NCI-H748 treated with DMSO at 0.1 percent for 48 hours (cell line): Measurements from ENCODE around the gene EIPR1.
"Not testable (repeated sequence)": the region's sequence is repeated elsewhere in the genome, so short reads cannot be mapped to it uniquely, and the experiment has no call there.

Experiments
- DNase-seq: peaks from one replicate; lab custom pipeline; 2025; lab: John Stamatoyannopoulos, UW

Gene EIPR1

DNA sequence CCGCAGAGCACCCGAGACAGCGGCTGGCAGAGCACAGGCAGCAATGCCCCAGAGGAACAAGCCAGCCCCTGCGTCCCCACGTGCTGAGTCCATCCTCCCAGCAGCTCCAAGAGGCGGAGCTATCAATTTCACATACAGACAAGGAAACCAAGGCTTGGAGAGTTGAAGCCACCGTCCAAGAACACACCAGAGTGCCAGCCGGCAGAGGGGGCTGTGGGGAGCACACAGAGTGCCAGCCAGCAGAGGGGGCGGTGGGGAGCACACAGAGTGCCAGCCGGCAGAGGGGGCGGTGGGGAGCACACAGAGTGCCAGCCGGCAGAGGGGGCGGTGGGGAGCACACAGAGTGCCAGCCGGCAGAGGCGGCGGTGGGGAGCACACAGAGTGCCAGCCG, 91.0 kb downstream of the EIPR1 start:
- DNase-seq = not testable (repeated sequence)

DNA sequence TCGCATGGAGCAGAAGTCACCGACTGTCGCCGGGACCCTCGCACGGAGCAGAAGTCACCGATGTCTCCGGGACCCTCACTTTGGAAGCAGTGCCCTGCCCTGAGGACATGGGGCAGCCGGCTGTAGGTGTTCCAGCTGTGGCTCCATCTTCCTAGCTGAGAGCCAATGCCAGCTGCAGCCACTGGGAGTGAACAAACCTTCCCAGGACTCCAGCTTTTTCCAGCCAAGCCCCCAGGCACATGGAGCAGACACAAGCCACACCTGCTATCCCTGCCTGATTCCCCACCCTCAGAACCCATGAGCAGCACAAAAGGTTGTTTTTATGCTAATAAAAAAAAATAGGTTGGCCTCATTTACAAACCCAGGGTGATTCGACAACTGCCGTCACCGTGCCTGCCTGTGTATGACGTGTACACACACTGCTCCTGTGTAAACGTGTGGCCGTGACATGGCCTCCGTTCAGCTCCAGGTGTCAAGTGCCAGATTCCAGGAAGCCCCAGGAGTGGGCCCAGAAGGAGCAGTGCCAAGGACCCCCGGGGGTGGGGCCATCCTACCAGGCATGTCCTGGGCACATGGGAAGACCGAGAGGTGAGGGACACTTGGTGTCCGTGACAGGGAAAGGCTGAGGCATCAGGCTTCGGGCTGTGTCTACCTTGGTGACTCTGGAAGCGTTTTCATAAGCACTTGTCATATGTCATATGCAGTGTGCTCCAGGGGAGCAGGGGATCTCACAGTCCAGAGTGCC, 91.5 kb downstream of the EIPR1 start:
- no peak for DNase-seq

- DNase-seq = no peak
Observed at GRCh38 chr2:3284657-3285630, 92.7 kb downstream of the EIPR1 start.

DNA sequence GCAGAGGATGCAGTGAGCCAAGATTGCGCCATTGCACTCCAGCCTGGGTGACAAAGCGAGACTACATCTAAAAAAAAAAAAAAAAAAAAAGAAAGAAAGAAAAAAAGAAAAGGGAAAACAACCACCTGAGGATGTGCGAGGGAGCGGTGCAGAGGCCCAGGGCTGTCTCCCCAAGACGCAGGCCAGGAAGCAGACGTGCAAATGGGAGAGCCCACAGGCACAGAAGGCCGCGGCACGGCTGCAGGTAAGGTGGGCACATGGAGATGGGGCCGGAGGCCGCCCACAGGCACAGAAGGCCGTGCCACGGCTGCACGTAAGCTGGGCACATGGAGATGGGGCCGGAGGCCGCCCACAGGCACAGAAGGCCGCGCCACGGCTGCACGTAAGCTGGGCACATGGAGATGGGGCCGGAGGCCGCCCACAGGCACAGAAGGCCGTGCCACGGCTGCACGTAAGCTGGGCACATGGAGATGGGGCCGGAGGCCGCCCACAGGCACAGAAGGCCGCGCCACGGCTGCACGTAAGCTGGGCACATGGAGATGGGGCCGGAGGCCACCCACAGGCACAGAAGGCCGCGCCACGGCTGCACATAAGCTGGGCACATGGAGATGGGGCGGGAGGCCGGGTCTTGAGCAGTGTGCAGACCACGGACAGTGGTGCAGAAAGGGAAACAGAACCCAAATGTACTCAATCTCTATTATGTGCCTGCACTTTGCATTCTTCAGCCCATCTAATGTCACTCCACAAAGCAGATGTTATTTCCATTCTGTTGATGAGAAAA, 93.6 kb downstream of the EIPR1 start:
- not testable (repeated sequence) for DNase-seq

DNA sequence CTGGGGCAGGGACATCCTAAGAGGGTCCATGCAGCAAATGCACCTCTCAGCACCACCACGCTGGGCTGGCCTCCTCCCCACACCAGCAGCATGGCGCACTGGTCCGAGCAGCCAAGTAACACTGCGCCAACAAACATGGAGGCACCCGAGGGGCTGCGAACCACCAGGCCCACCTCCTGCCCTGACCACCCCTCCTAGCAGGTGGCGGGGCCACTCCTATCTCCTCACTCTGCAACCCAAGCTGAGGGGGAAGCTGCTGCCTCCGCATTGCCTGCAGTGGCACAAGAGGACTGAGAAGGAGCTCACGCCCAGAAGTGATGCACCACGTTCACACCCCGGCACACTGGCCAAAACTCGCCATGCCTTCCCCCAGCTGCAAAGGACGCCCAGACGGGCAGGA, 94.4 kb downstream of the EIPR1 start:
- no peak for DNase-seq

- peak; percentile 93 for DNase-seq
Observed at GRCh38 chr2:3282056-3282998, 95.3 kb downstream of the EIPR1 start.

GRCh38 chr2:3280683-3281520, 96.7 kb downstream of the EIPR1 start:
- no peak for DNase-seq

DNA sequence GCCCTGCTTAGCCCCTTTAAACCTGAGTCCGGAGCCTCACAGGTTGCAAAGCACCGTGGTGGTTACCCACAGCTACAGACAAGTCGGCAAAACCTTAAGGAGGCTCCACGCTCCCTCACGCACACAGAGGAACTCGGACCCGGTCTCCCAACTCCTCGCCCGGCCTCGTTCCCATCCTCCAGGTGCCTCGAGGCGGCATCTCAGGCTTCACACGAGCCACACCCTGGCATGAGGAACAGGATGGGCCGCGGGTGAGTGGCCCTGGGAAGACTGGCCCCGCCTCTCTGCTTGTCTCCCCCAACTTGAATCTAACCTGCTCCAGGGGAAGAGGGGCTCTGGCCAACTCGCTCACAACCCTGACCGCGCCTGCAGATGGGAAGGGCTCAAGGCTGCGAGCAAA, 97.4 kb downstream of the EIPR1 start:
- DNase-seq = no peak

GRCh38 chr2:3279236-3279960, 98.2 kb downstream of the EIPR1 start:
- no peak for DNase-seq

- DNase-seq = no peak
Observed at GRCh38 chr2:3278521-3279218, 98.9 kb downstream of the EIPR1 start.

DNA sequence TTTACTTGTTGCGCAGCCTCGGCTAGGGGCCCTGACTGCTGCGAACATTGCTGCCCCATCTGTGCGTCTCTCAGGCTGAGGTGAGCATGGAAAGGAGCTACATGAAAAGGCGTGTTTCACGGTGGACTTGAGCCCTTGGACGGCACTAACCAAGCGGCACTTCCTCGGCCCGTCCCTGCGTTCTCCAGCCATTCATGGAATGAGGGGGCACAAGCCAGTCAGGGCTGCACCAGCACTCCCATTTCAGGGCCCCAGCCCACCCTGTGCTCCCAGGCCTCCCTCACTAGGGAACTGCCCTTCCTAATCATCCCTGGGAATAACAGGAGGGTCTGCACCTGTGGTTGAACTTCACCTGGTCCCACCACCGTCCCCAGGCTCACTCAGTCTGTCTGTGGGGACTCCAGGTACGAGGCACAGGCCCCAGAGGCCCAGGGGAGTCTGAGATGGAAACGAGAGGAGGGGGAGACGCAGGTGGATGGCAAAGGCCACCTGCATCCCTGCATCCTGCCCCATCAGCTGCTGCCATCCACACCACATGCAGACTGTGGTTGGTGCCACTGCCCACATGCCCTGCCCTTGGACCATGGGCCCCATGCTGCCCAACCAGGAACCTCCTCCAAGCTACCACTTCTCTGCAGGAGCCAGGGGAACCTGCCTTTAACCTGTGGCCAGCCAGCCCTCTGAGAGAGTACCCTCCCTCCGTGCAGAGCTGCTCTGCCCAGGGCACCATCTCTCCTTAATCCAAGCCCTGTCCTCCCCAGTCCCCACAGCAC, 99.7 kb downstream of the EIPR1 start:
- DNase-seq = no peak

DNA sequence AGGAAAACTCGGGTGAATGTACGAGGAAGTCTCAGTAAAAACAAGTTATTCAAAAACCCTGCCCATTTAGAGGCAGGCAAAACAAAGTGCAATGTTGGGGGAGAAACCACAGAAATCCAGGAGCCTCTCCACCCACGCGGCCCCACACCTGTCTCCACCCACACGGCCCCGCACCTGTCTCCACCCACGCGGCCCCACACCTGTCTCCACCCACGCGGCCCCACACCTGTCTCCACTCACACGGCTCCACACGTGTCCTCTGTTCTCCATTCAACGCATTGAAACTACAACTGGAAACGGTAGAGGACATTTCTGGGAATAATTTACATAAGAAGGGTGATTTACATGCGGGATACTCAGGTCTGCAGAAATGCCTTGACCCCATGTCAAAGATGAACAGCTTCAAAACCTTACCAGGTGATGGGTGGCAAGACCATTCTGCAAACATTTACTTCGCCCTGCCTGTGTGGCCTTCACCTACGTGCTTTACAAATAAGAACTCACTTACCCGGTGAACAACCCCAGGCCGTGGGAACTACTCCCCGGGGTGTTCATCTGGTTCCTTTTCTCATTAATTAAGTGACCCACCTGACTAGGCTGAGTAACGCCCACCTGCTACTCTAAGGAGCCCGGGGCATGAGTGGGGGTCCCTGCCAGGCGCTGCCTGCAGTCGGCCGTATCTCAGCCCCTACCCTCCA, 100.4 kb downstream of the EIPR1 start:
- no peak for DNase-seq

GRCh38 chr2:3272761-3273160, 104.9 kb downstream of the EIPR1 start:
- no peak for DNase-seq

GRCh38 chr2:3270095-3270478, 107.5 kb downstream of the EIPR1 start:
- DNase-seq = no peak

- DNase-seq = no peak
Observed at GRCh38 chr2:3269425-3270094, 108.1 kb downstream of the EIPR1 start.

DNA sequence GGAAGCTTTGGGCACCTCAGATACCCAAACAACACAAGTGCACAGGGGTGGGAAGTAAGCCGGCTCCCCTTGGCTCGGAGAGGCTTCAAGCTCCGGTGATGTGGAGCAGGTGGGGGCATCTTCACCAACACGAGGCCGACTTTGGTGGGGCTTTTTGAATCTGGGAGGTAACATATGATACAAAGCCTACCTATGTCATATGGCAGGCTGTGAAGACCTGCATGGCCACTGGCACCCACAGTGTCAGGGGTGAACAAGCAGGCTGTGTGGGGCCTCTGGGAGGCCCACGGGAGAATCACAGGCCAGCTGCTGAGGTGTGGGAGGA, 109.0 kb downstream of the EIPR1 start:
- DNase-seq = no peak
